ENCODE measurements around the gene PFDN1. TPM values are rescaled to one million over a fixed set of nuclear protein-coding genes. Genes with fewer than 3 reads are reported as not detected.

PFDN1 gene
- total and polyA plus RNA-seq, 10 of the 15 experiments (the other 5 are each of a cell fraction or from before 2014, with no cell fraction given): 62.9 to 193 (median 102) TPM

DNA sequence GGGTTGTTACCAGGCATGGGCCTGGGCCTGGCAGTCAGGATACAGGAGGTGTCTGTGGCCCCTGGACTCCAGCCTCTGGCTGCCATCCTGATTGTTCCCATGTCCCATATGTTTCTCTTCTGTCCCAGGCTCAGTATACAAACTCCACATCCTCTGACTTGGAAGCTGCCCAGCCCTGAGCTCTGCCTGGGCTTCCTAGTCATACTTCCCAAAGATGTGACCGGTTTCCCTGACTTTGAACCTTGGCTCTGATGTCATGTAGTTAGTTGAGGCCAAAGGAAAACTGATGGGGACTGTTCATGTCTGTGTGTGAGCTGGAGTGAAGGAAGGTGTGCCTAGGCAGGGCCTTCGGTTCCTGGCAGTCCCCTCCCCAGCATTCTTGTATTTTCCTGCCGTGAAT, 77.5 kb downstream of the PFDN1 start:
- Histone ChIP-seq H3K4me3 (no peak overlapping the region), H3K79me2 (ENCODE audit: control insufficient read depth, insufficient read depth, low read length) (no peaks in the 10 kb centered on the region), H3K36me3 (ENCODE audit: control insufficient read depth in 2 of 2, insufficient read depth in 2 of 2, low read length in 1 of 2) (no peaks in the 10 kb centered on the region; a peak in 1 of 4 replicates), H3K9ac (ENCODE audit: control insufficient read depth, insufficient read depth, low read length) (no peak overlapping the region), H3K4me2 (ENCODE audit: control insufficient read depth, insufficient read depth) (no peak overlapping the region), H3K4me1 (ENCODE audit: control insufficient read depth, insufficient read depth, low read length) (peaks cover 17% of the 10 kb centered on the region), H4K20me1 (ENCODE audit: control insufficient read depth, insufficient read depth) (no peaks in the 10 kb centered on the region), H3K9me3 (replicated peaks; ENCODE audit: control insufficient read depth, insufficient read depth, low read length) (no peaks in the 10 kb centered on the region), H2AFZ (ENCODE audit: control insufficient read depth, low read depth, low read length) (no peak overlapping the region), H3K27me3 (replicated peaks in 1 of 2; ENCODE audit: control insufficient read depth in 2 of 2, insufficient read depth in 2 of 2, low read length in 1 of 2) (no peaks in the 10 kb centered on the region), H3K27ac (ENCODE audit: control insufficient read depth, insufficient read depth) (no peak overlapping the region)
- BruUV-seq (replicated peaks): no TSS peak
- no peak for FAIRE-seq
- 93% methylated on average over 3 of the region's 3 CpGs for WGBS (ENCODE audit: insufficient coverage, insufficient replicate concordance, low lambda C conversion rate, missing lambda C conversion rate)
- ChIA-PET RAD21 (ENCODE audit: unreplicated experiment) (no interaction called here), SMC1A (ENCODE audit: uncharacterized antibody, unreplicated experiment) (no interaction called here), POLR2A (no interaction called here), CTCF (interaction anchor here (1.3 to 2.6 kb wide), 2 partner anchors 42 to 127 kb away, joined by 3 to 8 read pairs; no protein-coding TSS in a partner anchor)
- TF ChIP-seq SIX5 (IDR thresholded peaks at IDR 0.05; ENCODE audit: low read depth, low read length, severe bottlenecking): no peak
- TF ChIP-seq BRCA1 (IDR thresholded peaks at IDR 0.05; ENCODE audit: low read depth, low read length): no peak
- no peak for TF ChIP-seq MLLT1 (IDR thresholded peaks at IDR 0.05)
- TF ChIP-seq WRNIP1 (IDR thresholded peaks at IDR 0.05; ENCODE audit: borderline replicate concordance, low read depth, low read length): no peak
- TF ChIP-seq GABPA (IDR thresholded peaks at IDR 0.05; ENCODE audit: low read depth): no peak
- TF ChIP-seq PRDM15 (CRISPR knock-in tag; IDR thresholded peaks at IDR 0.05): no peak
- no peak for TF ChIP-seq JUNB (IDR thresholded peaks at IDR 0.05)
- no peak for TF ChIP-seq RUNX3 (IDR thresholded peaks at IDR 0.05; ENCODE audit: low read length)
- TF ChIP-seq FOXM1 (IDR thresholded peaks at IDR 0.05; ENCODE audit: low read depth, low read length): no peak
- no peak for TF ChIP-seq NRF1 (conservative IDR thresholded peaks at IDR 0.05; ENCODE audit: low read depth, low read length)
- TF ChIP-seq NR2C2 (IDR thresholded peaks at IDR 0.05; ENCODE audit: borderline replicate concordance, control insufficient read depth, insufficient read length, low read depth): no peak
- TF ChIP-seq HDAC2 (IDR thresholded peaks at IDR 0.05): no peak
- no peak for TF ChIP-seq IRF5 (IDR thresholded peaks at IDR 0.05; ENCODE audit: borderline replicate concordance)
- no peak for TF ChIP-seq CREM (IDR thresholded peaks at IDR 0.05; ENCODE audit: low read depth)
- TF ChIP-seq CEBPB (IDR thresholded peaks at IDR 0.05; ENCODE audit: borderline replicate concordance in 1 of 2, low read depth in 2 of 2, low read length in 2 of 2): no peak
- no peak for TF ChIP-seq CHD1 (IDR thresholded peaks at IDR 0.05; ENCODE audit: low read depth, low read length)
- in situ Hi-C loops (cut with MboI): loop anchor here (25.0 kb wide), 1 partner anchor 812 kb away; no protein-coding TSS in a partner anchor
- no peak for DNase-seq (ENCODE audit: low read depth, low spot score)
- intact Hi-C loops (cut with micrococcal nuclease; ENCODE audit: unreplicated experiment): no loop called here
- ATAC-seq: no peak
